HG03558 (cell line): Measurements from ENCODE around the gene MYOCOS.
"Not testable (repeated sequence)": the region's sequence is repeated elsewhere in the genome, so short reads cannot be mapped to it uniquely, and the experiment has no call there.

Experiments
- ATAC-seq: cut with Tn5 transposase; IDR thresholded peaks from one replicate; pipeline ENCODE4 v1.9.1; 2021; ENCODE audit warnings: moderate number of reproducible peaks; ENCODE audit not compliant: unreplicated experiment; ENCODE audit errors: extremely low read depth

The MYOCOS gene

GRCh38 chr1:171622152-171622462, at the start of gene MYOCOS:
Gene MYOCOS (plus strand): TSS chr1:171622243. CDS start chr1:171623884, 1,641 bp downstream.
- ATAC-seq = no peak

DNA sequence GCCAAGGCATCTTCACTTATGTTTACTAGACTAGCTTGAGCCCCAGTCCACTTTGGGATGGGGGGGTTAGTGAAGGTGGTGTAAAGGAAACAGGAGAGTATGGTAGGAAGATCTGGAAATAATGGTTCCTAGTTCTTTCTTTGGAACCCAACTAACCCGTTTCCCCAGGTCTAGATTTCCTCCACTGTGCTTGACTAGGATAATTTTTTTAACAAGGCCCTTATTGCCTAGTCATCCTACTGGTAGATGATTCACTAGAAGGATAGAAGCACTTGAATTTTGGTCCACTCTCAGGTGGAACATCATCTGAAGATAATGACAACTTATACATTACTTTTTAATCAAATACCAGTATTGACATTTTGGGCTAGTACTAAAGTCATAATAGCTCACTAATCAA, 45.9 kb upstream of the MYOCOS start:
- ATAC-seq = no peak

GRCh38 chr1:171581226-171581625, 40.8 kb upstream of the MYOCOS start:
- no peak for ATAC-seq

GRCh38 chr1:171581766-171582165, 40.3 kb upstream of the MYOCOS start:
- no peak for ATAC-seq

GRCh38 chr1:171582589-171582988, 39.5 kb upstream of the MYOCOS start:
- no peak for ATAC-seq

DNA sequence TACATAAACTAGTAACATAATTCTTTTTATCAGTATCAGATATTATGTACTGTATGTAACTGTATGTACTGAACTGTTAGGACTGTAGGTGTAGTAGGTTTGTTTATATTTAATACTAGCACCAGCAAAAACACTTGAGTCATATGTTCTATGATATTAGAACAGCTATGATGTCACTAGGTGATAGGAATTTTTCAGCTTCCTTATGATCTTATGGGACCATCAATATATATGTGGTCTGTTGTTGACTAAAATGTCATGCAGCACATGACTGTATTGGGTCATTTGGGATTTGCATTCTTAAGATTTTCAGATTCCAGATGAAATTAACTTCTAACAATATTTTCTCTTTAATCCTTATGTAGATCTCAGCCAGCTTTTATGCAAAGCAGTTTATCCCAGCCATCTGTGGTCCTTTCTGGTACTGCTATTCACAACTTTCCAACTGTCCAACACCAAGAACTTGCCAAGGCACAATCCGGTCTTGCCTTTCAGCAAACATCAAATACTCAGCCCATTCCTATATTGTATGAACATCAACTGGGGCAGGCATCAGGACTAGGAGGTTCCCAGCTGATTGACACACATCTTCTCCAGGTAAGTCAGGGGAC, 38.3 kb upstream of the MYOCOS start:
- no peak for ATAC-seq

GRCh38 chr1:171585715-171586114, 36.3 kb upstream of the MYOCOS start:
- no peak for ATAC-seq

GRCh38 chr1:171588230-171588629, 33.8 kb upstream of the MYOCOS start:
- no peak for ATAC-seq

- no peak for ATAC-seq
These were observed 32.0 kb upstream of the MYOCOS start for GRCh38 chr1:171590022-171590421.

DNA sequence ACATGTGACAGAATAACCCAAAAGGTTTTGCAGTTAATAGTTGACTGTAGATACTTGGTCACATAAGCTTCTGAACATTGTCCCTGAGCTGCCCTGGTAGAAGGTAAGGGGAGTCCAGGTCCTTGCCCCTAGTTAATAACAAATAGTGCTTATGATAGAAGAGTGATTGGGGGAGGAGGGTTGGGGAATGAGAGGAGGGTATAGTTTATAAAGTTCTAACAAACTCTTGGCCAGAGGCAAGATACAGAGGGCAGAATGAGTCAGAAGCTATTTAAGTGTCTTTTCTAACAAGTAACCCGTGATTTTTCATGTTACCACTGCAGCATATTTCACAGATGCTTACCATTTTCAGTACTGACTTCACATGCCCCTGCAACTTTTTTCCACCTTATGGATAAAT, 26.7 kb upstream of the MYOCOS start:
- ATAC-seq = no peak

DNA sequence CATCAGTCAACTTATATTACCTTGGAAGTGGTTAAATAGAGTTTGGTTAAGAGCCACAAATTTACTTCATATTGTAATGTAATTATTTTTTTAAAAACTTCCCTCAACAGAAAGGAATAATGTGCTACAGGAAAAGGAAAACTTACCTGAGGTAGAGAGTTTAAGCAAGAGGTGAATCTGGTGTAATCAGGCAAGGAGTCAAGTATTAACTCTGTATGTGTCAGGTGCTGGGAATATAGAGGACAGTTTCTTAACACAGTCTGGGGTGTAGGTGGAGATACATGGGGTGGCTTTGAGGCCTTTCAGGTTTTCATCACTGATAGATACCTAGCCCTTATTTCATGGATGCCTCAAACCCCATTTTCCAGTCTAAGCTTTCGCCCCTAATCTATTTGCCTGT, 25.9 kb upstream of the MYOCOS start:
- ATAC-seq = no peak

GRCh38 chr1:171596705-171597104, 25.3 kb upstream of the MYOCOS start:
- no peak for ATAC-seq

DNA sequence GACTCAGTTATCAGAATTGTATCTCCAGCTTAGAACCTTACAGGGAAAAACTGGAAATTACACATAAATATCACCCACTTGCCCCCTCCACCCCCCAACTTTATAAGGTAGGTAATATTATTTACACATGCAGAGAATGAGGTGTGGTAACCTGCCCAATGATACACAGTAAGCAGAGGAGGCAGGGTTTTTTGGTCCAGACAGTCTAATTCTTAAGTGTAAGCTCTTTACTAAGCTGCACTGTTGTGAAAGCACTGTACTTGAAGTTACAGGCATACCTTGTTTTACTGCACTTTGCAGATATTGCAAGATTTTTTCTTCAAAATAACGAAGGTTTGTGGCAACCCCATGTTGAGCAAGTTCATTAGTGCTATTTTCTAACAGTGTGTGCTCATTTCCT, 24.8 kb upstream of the MYOCOS start:
- no peak for ATAC-seq

DNA sequence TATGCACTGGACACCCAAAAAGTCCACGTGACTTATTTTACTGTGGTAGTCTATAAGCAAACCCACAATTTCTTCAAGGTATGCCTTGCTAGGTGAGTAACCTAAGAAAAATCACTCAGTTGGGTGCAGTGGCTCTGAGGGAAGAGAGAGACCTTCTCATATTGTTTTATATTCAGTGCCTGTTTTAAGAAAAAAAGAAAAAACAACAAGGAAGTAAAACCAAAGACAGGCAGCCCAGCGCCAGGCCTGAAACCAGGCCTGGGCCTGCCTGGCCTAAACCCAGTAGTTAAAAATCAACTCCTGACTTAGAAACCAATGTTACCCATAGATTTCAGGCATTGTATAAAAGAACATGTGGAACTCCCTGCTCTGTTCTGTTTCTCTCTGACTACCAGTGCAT, 21.7 kb upstream of the MYOCOS start:
- not testable (repeated sequence) for ATAC-seq

DNA sequence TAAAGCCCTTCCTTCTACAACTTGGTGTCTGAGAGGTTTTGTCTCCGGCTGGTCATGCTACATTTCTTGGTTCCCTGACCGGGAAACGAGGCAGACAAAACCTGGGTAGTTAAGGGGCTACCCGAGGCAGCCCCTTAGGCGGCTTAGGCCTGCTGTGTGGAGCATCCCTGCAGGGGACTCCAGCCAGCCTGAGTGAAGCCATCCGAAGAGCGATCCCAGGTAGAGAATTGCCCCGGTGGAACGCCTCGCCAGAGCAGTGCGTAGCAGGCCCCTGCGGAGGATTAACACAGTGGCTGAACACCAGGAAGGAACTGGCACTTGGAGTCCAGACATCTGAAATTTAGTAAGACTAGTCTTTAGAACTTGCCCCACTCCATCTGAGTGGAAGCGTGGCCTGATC, 21.2 kb upstream of the MYOCOS start:
- ATAC-seq = no peak

DNA sequence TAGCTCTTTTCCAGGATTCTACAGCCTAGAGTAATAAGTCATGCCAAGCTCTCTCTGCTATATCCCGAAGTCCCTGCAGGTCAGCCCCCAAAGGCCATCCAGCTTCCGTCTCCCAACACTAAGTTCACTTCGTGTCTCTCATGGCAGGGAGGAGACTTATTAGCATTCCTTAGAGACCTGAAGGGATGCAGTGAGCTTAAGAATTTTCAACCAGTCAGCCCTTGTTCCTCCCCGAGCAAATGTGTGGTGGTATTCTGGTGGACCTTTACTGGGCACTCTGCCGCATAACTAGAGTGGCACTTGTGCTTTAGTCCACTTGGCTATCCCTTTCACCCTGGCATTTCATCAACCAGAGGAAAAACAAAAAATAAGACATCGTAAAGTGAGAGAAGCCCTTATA, 19.0 kb upstream of the MYOCOS start:
- ATAC-seq = not testable (repeated sequence)

DNA sequence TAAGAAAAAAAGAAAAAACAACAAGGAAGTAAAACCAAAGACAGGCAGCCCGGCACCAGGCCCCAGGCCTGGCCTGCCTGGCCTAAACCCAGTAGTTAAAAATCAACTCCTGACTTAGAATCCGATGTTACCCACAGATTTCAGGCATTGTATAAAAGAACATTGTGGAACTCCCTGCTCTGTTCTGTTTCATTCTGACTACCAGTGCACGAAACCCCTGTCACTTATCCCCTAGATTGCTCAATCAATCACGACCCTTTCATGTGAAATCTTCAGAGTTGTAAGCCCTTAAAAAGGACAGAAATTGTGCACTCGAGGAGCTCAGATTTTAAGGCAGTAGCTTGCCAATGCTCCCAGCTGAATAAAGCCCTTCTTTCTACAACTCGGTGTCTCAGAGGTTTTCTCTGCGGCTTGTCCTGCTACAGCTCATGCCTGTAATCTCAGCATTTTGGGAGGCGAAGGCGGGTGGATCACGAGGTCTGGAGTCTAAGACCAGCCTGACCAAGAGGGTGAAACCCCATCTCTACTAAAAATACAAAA, 15.6 kb upstream of the MYOCOS start:
- peak; percentile 31 for ATAC-seq

DNA sequence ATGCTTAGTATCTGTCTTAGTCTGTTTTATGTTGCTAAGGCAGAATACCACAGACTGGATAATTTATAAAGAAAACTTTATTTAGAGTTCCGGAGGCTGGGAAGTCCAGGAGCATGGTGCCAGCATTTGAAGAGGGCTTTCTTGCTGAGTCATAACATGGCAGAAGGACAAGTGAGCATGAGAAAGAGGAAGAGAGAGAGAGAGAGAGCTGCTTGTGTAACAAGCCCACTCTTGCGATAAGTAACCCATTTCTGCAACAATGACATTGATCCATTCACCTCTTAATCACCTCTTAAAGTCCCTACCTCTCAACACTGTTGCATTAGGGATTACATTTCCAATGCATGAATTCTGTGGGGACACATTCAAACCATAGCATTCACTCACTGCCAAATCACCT, 11.7 kb upstream of the MYOCOS start:
- no peak for ATAC-seq

- no peak for ATAC-seq
These were observed 10.7 kb upstream of the MYOCOS start for GRCh38 chr1:171611306-171611705.

DNA sequence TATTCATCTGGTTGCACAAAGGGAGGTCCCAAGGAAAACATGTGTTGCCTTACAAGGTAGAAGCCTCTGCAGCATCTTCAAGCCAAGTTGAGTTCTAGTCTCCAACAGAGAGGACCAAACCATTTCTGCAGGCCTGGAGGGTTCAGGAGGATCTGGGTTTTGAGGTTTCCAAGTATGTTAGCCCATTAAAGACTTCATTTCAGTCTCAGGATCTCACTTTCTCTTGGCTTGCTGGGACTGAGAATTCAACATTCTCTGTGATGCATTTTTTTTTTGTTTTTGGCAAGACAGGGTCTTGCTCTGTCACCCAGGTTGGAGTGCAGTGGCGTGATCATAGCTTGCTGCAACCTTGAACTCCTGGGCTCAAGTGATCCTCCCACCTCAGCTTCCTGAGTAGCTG, 8.8 kb upstream of the MYOCOS start:
- ATAC-seq = no peak

GRCh38 chr1:171615122-171615906, 6.7 kb upstream of the MYOCOS start:
- not testable (repeated sequence) for ATAC-seq

DNA sequence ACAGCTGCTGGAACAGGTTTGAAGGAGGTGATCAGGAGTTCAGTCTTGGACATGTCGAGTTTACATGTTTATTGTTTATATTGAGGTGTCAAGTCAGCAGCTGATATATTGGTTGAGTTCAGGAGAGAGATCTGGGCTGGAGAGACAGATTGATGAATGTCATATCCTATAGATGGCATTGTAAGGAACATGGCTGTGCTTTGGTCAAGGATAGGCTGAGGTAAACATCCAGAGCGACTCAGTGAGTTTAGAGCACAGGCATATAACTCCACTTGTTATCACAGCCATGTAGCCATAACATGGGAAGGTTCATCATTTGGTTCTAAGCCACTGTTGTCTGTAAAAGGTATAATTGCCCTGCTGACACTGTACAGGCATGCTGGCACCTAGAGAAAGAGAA, 5.5 kb upstream of the MYOCOS start:
- no peak for ATAC-seq
